ENCODE results near the gene FUCA2.

DNA sequence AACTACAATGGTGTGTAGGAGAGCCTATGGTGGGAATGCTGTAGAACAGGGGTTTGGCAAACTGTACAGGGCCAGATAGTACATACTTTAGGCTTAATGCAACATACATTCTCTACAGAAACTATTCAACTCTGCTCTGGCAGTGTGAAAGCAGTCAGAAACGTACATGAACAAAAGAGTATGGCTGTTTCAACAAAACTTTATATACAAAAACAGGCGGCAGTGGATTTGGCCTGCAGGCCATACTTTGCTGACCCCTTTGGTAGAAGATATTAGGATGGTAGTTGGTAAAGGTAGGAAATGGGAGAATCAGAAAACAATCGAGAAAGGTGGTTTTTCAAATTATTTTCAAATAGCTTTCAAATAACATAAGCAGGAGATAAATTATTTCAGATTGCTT, 24.8 kb downstream of the FUCA2 start:
- TF ChIP-seq, protein P1, sequence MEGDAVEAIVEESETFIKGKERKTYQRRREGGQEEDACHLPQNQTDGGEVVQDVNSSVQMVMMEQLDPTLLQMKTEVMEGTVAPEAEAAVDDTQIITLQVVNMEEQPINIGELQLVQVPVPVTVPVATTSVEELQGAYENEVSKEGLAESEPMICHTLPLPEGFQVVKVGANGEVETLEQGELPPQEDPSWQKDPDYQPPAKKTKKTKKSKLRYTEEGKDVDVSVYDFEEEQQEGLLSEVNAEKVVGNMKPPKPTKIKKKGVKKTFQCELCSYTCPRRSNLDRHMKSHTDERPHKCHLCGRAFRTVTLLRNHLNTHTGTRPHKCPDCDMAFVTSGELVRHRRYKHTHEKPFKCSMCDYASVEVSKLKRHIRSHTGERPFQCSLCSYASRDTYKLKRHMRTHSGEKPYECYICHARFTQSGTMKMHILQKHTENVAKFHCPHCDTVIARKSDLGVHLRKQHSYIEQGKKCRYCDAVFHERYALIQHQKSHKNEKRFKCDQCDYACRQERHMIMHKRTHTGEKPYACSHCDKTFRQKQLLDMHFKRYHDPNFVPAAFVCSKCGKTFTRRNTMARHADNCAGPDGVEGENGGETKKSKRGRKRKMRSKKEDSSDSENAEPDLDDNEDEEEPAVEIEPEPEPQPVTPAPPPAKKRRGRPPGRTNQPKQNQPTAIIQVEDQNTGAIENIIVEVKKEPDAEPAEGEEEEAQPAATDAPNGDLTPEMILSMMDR (IDR thresholded peaks at IDR 0.05): no peak
- TF ChIP-seq POLR2A (IDR thresholded peaks at IDR 0.05): no peak
